ENCODE data around the gene GAB1.

Gene GAB1

DNA sequence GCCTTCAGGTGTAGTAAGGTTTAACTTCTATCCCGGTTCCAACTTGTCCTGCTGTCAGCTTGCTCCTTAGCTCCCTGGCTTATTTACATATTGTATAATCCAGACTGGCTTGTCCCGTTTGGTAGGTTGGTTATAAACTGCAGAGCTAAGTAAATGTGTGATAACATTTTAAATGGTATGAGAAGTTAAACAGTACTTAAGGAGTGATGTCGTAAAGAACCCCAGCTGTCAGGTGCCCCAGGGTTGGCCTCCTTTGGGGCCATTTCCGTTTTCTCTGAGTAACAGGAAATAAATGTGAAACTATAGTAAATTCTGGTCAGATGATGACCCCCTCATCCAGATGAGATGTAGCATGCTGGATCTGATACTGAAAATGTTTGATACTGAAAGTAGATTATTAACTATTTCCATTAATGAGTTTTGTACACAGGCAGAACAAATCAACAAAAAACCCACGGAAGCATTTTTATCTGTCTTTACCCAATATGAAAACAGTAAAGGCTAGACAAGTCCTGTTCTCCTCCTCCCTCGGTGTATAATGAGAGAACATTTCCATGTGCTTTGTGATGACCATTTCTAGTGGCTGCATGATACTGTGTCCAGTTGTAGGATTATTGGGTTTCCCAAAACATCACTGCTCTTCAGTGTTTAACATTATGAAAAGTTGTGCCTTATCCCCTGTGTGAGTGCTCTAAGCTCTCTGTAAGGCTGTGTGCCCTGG, 22.4 kb downstream of the GAB1 start:
- no peak for DNase-seq (ENCODE audit: low read depth in 2 of 2)

GRCh38 chr4:143359644-143360193, 23.0 kb downstream of the GAB1 start:
- DNase-seq (ENCODE audit: low read depth in 2 of 2) = no peak

GRCh38 chr4:143360838-143361625, 24.4 kb downstream of the GAB1 start:
- DNase-seq (ENCODE audit: low read depth in 2 of 2) = no peak

GRCh38 chr4:143362349-143363046, 25.8 kb downstream of the GAB1 start:
- DNase-seq (ENCODE audit: low read depth in 2 of 2) = no peak

GRCh38 chr4:143363332-143363731, 26.7 kb downstream of the GAB1 start:
- DNase-seq (ENCODE audit: low read depth in 2 of 2) = no peak

DNA sequence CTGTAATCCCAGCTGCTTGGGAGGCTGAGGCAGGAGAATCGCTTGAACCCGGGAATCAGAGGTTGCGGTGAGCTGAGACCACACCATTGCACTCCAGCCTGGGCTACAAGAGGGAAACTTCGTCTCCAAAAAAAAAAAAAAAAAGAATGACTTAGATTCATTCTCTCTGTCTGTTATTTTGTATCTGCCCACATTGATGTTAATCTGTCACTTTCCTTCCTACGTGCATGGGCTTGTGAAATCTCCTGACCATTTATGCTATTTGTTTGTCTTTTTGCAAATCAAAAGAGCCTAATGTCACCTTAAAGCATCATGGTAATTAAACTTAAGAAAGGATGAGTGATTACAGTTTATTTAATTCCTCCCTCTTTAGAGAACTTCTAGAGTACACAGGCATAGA, 27.4 kb downstream of the GAB1 start:
- DNase-seq (ENCODE audit: low read depth in 2 of 2) = no peak

GRCh38 chr4:143367863-143368262, 31.2 kb downstream of the GAB1 start:
- no peak for DNase-seq (ENCODE audit: low read depth in 2 of 2)

DNA sequence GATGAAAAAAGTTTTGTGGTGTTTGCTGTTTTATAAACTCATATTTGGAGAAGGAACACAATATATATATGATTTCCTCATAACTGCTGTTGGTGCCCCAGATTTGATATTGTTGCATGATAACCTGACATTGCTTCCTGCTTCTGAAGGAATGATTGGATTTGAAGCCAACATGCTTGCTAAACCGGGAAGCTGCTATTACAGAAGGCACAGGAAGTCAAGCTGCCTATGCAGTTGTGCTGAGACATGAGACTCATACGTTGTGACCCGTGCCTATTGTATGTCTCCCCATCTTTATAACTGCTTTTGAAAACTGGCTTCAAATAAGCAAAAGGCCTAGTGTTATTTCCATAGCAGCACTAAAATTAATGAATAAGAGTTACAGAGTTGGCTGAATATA, 32.9 kb downstream of the GAB1 start:
- no peak for DNase-seq (ENCODE audit: low read depth in 2 of 2)

DNA sequence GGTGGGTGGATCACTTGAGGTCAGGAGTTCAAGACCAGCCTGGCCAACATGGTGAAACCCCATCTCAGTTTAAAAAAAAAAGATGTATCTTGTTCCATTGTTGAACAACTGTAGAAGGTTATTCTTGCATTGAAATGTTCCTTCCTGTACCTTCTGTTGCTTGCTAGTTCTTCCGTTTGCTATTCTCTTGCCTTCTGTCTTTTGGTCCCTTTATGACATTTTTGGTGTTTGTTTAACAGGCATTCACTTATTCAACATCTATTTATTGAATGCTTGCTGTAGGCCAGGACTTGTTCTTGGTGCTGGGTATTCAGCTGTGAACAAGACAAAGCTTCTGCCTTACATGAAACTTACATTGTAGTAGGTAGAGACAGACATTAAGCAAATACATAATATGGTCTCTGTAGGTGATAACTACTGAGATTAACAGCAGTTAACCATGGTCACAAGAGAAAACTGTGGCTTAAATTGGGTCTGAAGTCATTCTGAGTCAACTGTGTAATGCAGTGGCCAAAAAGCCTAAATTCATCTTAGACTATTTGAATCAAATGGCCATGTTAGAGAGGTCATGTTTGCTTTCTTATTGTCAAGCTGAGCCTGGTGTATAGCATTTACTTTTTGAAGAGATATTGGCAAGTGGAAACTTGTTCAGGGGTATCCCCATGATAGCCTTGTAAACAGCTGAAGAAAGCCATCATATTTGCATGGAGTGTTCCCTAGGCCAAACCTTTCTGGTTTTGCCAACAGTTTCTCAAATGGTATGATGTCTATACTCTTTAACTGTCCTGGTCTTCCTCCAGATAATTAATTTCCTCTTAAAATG, 35.6 kb downstream of the GAB1 start:
- DNase-seq (ENCODE audit: low read depth in 2 of 2) = no peak

DNA sequence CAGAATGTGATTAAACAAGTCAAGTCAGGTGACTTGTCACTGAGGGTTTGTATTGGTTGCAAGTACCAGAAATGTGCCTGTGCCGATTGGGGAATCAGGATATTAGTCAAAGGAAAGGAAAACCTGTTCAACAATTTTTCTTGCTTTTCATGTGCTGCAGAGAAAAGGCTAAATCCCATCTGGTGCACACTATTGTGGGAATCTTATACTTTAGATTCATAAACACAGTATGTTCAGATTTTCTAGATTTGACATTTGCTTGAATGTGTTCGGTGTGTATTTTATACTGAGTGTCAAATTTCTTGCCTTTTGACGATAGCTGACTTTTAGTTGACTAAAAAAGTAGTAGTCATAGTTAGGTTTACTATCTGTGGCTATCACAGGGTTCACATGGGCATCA, 37.6 kb downstream of the GAB1 start:
- DNase-seq (ENCODE audit: low read depth in 2 of 2) = no peak

DNA sequence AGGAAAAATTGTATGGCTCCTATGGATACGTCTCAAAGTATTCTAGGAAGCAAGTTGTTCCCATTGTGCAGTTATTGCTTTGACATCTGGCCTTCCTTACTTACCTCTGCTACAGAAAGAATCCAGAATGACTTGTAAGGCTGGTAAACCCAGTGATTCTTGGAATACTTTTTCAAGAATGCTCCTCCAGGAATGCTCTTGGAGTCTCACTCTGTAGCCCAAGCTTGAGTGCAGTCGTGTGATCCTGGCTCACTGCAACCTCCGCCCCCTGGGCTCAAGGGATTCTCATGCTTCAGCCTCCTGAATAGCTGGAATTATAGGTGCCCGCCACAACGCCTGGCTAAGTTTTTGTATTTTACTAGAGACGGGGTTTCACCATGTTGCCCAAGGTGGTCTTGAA, 38.1 kb downstream of the GAB1 start:
- no peak for DNase-seq (ENCODE audit: low read depth in 2 of 2)

- no peak for DNase-seq (ENCODE audit: low read depth in 2 of 2)
These were observed 38.8 kb downstream of the GAB1 start for GRCh38 chr4:143375326-143376073.

- no peak for DNase-seq (ENCODE audit: low read depth in 2 of 2)
These were observed 41.0 kb downstream of the GAB1 start for GRCh38 chr4:143377611-143378099.

- DNase-seq (ENCODE audit: low read depth in 2 of 2) = no peak
These were observed 44.0 kb downstream of the GAB1 start for GRCh38 chr4:143380629-143381028.

- no peak for DNase-seq (ENCODE audit: low read depth in 2 of 2)
These were observed 44.8 kb downstream of the GAB1 start for GRCh38 chr4:143381189-143382118.

DNA sequence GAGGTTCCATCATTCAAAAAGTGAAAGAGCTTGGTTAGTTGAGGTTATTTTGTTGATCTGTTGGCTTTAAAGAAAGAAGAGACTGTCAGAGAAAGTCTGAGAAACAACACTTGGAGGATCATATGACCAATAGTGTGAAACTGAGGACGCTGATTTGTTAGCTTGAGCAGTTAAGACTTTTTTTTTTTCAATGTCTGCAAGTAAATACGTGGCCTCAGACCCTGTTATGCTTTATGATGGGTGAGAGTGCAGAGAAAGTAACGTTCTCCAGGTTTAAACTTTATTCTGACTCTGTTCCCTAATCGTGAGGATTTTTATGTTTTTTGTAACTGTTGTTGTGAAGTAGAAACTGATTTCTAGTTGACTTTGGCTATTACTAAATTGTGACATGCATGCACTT, 45.9 kb downstream of the GAB1 start:
- no peak for DNase-seq (ENCODE audit: low read depth in 2 of 2)

DNA sequence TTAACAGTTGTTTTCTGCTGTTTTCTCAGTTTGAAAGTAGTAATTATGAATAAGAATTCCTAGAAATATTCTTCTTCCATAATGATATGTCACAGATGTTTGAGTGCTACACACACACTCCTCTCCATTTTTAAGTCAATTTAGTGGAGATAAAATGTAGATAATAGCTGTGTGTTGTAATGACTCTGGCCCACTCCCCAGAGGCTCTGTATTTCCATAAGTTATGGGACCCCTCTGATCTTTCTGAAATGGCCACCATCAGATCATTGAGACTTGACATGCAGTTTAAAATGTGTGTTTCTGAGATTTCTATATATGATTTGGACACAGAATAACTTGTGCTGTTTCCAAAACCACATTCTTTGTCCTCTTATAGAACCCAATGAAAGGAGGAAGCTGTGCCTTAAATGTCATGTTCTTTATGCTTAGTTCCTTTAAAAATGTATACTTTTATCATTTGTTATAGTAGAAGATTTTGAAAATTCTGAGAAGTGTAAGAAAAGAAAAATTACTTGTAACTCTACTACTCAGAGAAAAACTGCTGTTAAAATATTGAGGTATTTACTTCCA, 46.4 kb downstream of the GAB1 start:
- DNase-seq (ENCODE audit: low read depth in 2 of 2) = no peak

- no peak for DNase-seq (ENCODE audit: low read depth in 2 of 2)
These were observed 47.8 kb downstream of the GAB1 start for GRCh38 chr4:143384381-143384994.

- no peak for DNase-seq (ENCODE audit: low read depth in 2 of 2)
These were observed 50.1 kb downstream of the GAB1 start for GRCh38 chr4:143386812-143387211.
